Measurements from ENCODE around the gene CHST8.

The CHST8 gene

DNA sequence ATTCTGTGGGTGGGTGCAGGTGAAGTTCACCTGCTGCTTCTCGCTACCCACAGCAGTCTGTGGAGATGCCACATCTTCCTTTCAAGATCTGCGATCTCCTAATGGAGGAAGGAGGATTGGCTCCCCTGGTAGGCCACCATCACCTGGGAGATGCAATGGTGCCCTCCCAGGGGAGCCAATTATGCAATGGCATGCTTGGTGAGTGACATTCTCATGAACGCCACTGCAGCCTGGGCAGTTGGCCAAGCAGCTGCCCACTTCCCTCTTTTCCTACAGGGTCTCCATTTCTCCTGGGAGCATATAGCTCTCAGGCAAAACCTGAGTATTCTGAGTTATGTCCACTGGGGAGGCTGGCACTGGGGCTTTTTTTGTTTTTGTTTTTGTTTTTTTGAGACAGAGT lies 91.4 kb downstream of the CHST8 start:
- TF ChIP-seq TAF1 (IDR thresholded peaks at IDR 0.05; ENCODE audit: borderline replicate concordance, insufficient read depth, low read length) (no peak), POLR2AphosphoS5 (IDR thresholded peaks at IDR 0.05; ENCODE audit: low read depth, low read length) (no peak), FOXP2 (optimal IDR thresholded peaks at IDR 0.05; ENCODE audit: borderline replicate concordance, extremely low read depth, extremely low read length, insufficient read depth) (no peak), SIN3A (IDR thresholded peaks at IDR 0.05; ENCODE audit: borderline replicate concordance, insufficient read depth, low read length) (no peak)
- TF ChIP-seq, protein P1, sequence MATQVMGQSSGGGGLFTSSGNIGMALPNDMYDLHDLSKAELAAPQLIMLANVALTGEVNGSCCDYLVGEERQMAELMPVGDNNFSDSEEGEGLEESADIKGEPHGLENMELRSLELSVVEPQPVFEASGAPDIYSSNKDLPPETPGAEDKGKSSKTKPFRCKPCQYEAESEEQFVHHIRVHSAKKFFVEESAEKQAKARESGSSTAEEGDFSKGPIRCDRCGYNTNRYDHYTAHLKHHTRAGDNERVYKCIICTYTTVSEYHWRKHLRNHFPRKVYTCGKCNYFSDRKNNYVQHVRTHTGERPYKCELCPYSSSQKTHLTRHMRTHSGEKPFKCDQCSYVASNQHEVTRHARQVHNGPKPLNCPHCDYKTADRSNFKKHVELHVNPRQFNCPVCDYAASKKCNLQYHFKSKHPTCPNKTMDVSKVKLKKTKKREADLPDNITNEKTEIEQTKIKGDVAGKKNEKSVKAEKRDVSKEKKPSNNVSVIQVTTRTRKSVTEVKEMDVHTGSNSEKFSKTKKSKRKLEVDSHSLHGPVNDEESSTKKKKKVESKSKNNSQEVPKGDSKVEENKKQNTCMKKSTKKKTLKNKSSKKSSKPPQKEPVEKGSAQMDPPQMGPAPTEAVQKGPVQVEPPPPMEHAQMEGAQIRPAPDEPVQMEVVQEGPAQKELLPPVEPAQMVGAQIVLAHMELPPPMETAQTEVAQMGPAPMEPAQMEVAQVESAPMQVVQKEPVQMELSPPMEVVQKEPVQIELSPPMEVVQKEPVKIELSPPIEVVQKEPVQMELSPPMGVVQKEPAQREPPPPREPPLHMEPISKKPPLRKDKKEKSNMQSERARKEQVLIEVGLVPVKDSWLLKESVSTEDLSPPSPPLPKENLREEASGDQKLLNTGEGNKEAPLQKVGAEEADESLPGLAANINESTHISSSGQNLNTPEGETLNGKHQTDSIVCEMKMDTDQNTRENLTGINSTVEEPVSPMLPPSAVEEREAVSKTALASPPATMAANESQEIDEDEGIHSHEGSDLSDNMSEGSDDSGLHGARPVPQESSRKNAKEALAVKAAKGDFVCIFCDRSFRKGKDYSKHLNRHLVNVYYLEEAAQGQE (IDR thresholded peaks at IDR 0.05; ENCODE audit: insufficient read depth in 1 of 2, low read depth in 2 of 2, low read length in 2 of 2), result no peak

DNA sequence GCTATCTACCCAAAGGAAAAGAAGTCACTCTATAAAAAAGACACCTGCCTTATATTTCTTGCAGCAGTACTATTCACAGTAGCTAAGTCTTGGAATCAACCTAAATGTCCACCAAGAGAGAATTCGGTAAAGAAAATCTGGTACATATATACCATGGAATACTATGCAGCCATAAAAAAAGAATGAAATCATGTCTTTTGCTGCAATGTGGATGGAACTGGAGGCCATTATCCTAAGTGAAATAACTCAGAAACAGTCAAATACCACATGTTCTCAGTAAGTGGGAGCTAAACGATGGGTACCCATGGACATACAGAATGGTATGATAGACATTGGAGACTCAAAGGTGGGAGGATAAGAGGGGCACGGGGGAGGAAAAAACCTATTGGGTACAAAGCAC lies 92.4 kb downstream of the CHST8 start:
- TF ChIP-seq TAF1 (IDR thresholded peaks at IDR 0.05; ENCODE audit: borderline replicate concordance, insufficient read depth, low read length), result no peak
- TF ChIP-seq, protein P1 (IDR thresholded peaks at IDR 0.05; ENCODE audit: insufficient read depth in 1 of 2, low read depth in 2 of 2, low read length in 2 of 2), result no peak
- TF ChIP-seq POLR2AphosphoS5 (IDR thresholded peaks at IDR 0.05; ENCODE audit: low read depth, low read length), result no peak
- TF ChIP-seq SIN3A (IDR thresholded peaks at IDR 0.05; ENCODE audit: borderline replicate concordance, insufficient read depth, low read length), result no peak
- no peak for TF ChIP-seq FOXP2 (optimal IDR thresholded peaks at IDR 0.05; ENCODE audit: borderline replicate concordance, extremely low read depth, extremely low read length, insufficient read depth)

GRCh38 chr19:33715462-33715861 lies 93.7 kb downstream of the CHST8 start:
- TF ChIP-seq TAF1 (IDR thresholded peaks at IDR 0.05; ENCODE audit: borderline replicate concordance, insufficient read depth, low read length) (no peak), SIN3A (IDR thresholded peaks at IDR 0.05; ENCODE audit: borderline replicate concordance, insufficient read depth, low read length) (no peak)

- no peak for TF ChIP-seq FOXP2 (optimal IDR thresholded peaks at IDR 0.05; ENCODE audit: borderline replicate concordance, extremely low read depth, extremely low read length, insufficient read depth)
- TF ChIP-seq TAF1 (IDR thresholded peaks at IDR 0.05; ENCODE audit: borderline replicate concordance, insufficient read depth, low read length), result no peak
- TF ChIP-seq SIN3A (IDR thresholded peaks at IDR 0.05; ENCODE audit: borderline replicate concordance, insufficient read depth, low read length), result no peak
- TF ChIP-seq, protein P1 (IDR thresholded peaks at IDR 0.05; ENCODE audit: insufficient read depth in 1 of 2, low read depth in 2 of 2, low read length in 2 of 2), result no peak
- TF ChIP-seq POLR2AphosphoS5 (IDR thresholded peaks at IDR 0.05; ENCODE audit: low read depth, low read length), result no peak
Observed at GRCh38 chr19:33717878-33718277, 96.1 kb downstream of the CHST8 start.

DNA sequence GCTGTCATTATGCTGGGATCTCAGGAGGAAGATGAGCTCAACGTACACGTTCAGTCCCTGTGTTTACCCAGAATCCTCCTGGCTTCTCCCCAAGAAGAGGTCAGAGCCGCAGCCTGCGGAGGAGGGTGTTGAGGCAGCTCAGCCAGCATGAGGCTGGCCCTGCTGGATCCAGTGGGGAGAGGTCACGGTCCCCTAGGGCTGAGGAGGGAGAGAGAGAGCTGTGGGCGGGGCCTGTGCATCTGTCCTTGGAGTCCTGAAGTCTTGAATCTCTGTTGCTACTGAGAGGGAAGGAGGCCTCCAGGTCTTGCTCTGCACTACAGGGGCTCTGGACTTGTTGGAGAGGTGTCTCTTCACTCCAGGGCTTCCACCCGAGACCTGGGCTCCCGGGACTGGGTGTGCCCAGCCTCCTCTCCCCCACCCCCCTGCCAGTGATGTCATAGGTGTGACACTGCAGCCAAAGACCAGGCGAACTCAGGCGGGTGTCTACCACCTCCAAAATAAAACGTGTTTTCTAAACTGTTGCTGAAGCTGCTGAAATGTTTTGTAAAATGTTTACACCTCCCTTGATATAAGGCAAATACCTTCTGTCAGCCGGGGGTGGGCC lies 97.0 kb downstream of the CHST8 start:
- TF ChIP-seq FOXP2 (optimal IDR thresholded peaks at IDR 0.05; ENCODE audit: borderline replicate concordance, extremely low read depth, extremely low read length, insufficient read depth) (no peak), POLR2AphosphoS5 (IDR thresholded peaks at IDR 0.05; ENCODE audit: low read depth, low read length) (no peak), SIN3A (IDR thresholded peaks at IDR 0.05; ENCODE audit: borderline replicate concordance, insufficient read depth, low read length) (no peak), TAF1 (IDR thresholded peaks at IDR 0.05; ENCODE audit: borderline replicate concordance, insufficient read depth, low read length) (no peak)
- TF ChIP-seq, protein P1 (IDR thresholded peaks at IDR 0.05; ENCODE audit: insufficient read depth in 1 of 2, low read depth in 2 of 2, low read length in 2 of 2), result no peak
